M059J (cell line): Measurements from ENCODE around the gene ASCC3. TPM values are rescaled to one million over a fixed set of nuclear protein-coding genes. Genes with fewer than 3 reads are reported as not detected.
A peak's percentile ranks its signal among the peaks of the same experiment; 100 is the strongest.
"Not testable (repeated sequence)": the region's sequence is repeated elsewhere in the genome, so short reads cannot be mapped to it uniquely, and the experiment has no call there.

Source experiments
- DNase-seq: peaks from one replicate; pipeline ENCODE4 v3.0.0-alpha.2; 2012; ENCODE audit warnings: low read depth
- total RNA-seq: library from RNA; depleted of rRNA; stranded (reverse); fragments of >200 nt; shearing (Covaris generic); gene quantifications from 2 replicates; pipeline ENCODE4 v1.2.3, GENCODE V29; 2014

ASCC3 gene
- total RNA-seq, 1 experiment from 2014 or later, result 49.9 TPM

- DNase-seq, result peak; percentile 11
Measured at GRCh38 chr6:100665041-100665380, 216.1 kb downstream of the ASCC3 start.

GRCh38 chr6:100664274-100665040 is 216.7 kb downstream of the ASCC3 start:
- DNase-seq, result peak; percentile 50

GRCh38 chr6:100663219-100663863 is 217.8 kb downstream of the ASCC3 start:
- DNase-seq, result peak; percentile 85

GRCh38 chr6:100662264-100662663 is 218.9 kb downstream of the ASCC3 start:
- DNase-seq, result no peak

- no peak for DNase-seq
Measured at GRCh38 chr6:100658486-100658885, 222.6 kb downstream of the ASCC3 start.

- DNase-seq, result peak; percentile 53
Measured at GRCh38 chr6:100657678-100658330, 223.3 kb downstream of the ASCC3 start.

GRCh38 chr6:100641147-100641546 is 240.0 kb downstream of the ASCC3 start:
- DNase-seq, result not testable (repeated sequence)

- DNase-seq, result peak; percentile 95
Measured at GRCh38 chr6:100633096-100633777, 247.9 kb downstream of the ASCC3 start.

GRCh38 chr6:100630536-100630935 is 250.6 kb downstream of the ASCC3 start:
- no peak for DNase-seq

- DNase-seq, result no peak
Measured at GRCh38 chr6:100627911-100628758, 253.0 kb downstream of the ASCC3 start.

- DNase-seq, result no peak
Measured at GRCh38 chr6:100626721-100627120, 254.4 kb downstream of the ASCC3 start.

GRCh38 chr6:100622907-100623692 is 258.0 kb downstream of the ASCC3 start:
- DNase-seq, result peak; percentile 3

- DNase-seq, result peak; percentile 90
Measured at GRCh38 chr6:100620085-100620840, 260.9 kb downstream of the ASCC3 start.

GRCh38 chr6:100618351-100618671 is 262.8 kb downstream of the ASCC3 start:
- no peak for DNase-seq

- DNase-seq, result peak; percentile 90
Measured at GRCh38 chr6:100617633-100618350, 263.3 kb downstream of the ASCC3 start.

GRCh38 chr6:100614933-100615332 is 266.2 kb downstream of the ASCC3 start:
- DNase-seq, result no peak

- DNase-seq, result no peak
Measured at GRCh38 chr6:100614386-100614785, 266.7 kb downstream of the ASCC3 start.

- peak; percentile 12 for DNase-seq
Measured at GRCh38 chr6:100613656-100614055, 267.5 kb downstream of the ASCC3 start.

- DNase-seq, result no peak
Measured at GRCh38 chr6:100612094-100612493, 269.0 kb downstream of the ASCC3 start.
